Gastroesophageal sphincter (tissue), 4 donors: Measurements from ENCODE around the gene HOXA4. TPM values are rescaled to one million over a fixed set of nuclear protein-coding genes. Genes with fewer than 3 reads are reported as not detected.

Experiments
- ATAC-seq: fragments of 150-250 bp; one replicate; pipeline ENCODE4 v1.9.1; 2016; ENCODE audit warnings: mild to moderate bottlenecking, moderate library complexity
- H3K27ac ChIP-seq, 4 donors: fragments of 200-600 bp; sonication (generic) in 3 of 4; 1 replicate in 3 of 4; 2 replicates in 1 of 4; pipeline ENCODE4 v1.5.1; 2016 to 2019
- H3K27me3 ChIP-seq: fragments of 200-600 bp; sonication (generic); one replicate; pipeline ENCODE4 v1.5.1; 2019
- H3K36me3 ChIP-seq, 2 donors: fragments of 200-600 bp; sonication (generic); one replicate each; pipeline ENCODE4 v1.5.1; 2019; ENCODE audit warnings: control low read depth in 1 of 2
- H3K4me1 ChIP-seq, 3 donors: fragments of 200-600 bp; sonication (generic); 1 replicate in 2 of 3; 2 replicates in 1 of 3; pipeline ENCODE4 v1.5.1; 2016 to 2019; ENCODE audit warnings: control low read depth in 2 of 3
- H3K4me3 ChIP-seq, 2 donors: fragments of 200-600 bp; sonication (generic); one replicate each; pipeline ENCODE4 v1.5.1; 2019; ENCODE audit warnings: mild to moderate bottlenecking in 1 of 2, moderate library complexity in 1 of 2
- H3K9me3 ChIP-seq, 3 donors: fragments of 200-600 bp; sonication (generic); one replicate each; pipeline ENCODE4 v1.5.1; 2017 to 2019; ENCODE audit warnings: control low read depth in 2 of 3
- CTCF ChIP-seq, 4 experiments: fragments of 200-600 bp in 2 of 4; fragments of 450-650 bp in 2 of 4; sonication (generic) in 1 of 4; IDR thresholded peaks; one replicate each; pipeline ENCODE4 v1.5.1; 2017 to 2019; ENCODE audit warnings: antibody characterized with exemption in 4 of 4, mild to moderate bottlenecking in 2 of 4, moderate library complexity in 2 of 4
- EP300 ChIP-seq: sonication (generic); formaldehyde crosslinking; IDR thresholded peaks from one replicate; pipeline ENCODE4 v1.6.1; 2017; ENCODE audit warnings: antibody characterized with exemption, mild to moderate bottlenecking
- POLR2A ChIP-seq, 2 donors: fragments of 450-650 bp; IDR thresholded peaks; one replicate each; pipeline ENCODE4 v1.6.1; 2017; ENCODE audit warnings: antibody characterized with exemption in 2 of 2, mild to moderate bottlenecking in 2 of 2, moderate library complexity in 1 of 2
- POLR2AphosphoS5 ChIP-seq: sonication (generic); formaldehyde crosslinking; IDR thresholded peaks from one replicate; pipeline ENCODE4 v1.6.1; 2017; ENCODE audit warnings: antibody characterized with exemption
- WGBS, 2 donors: methylation state at CpG; one replicate each; pipeline ENCODE4 v1.1.5; 2018; ENCODE audit warnings: low coverage in 1 of 2; 5-methylcytosine and 5-hydroxymethylcytosine counted together
- total RNA-seq, 4 donors: library from RNA; depleted of rRNA; stranded (reverse); fragments of >200 nt; gene quantifications; one replicate each; pipeline ENCODE4 v1.1.0, GENCODE V29; 2016

Gene HOXA4
- total RNA-seq, 4 donors from 2014 or later = 8.6 to 20.2 (median 15.3) TPM

DNA sequence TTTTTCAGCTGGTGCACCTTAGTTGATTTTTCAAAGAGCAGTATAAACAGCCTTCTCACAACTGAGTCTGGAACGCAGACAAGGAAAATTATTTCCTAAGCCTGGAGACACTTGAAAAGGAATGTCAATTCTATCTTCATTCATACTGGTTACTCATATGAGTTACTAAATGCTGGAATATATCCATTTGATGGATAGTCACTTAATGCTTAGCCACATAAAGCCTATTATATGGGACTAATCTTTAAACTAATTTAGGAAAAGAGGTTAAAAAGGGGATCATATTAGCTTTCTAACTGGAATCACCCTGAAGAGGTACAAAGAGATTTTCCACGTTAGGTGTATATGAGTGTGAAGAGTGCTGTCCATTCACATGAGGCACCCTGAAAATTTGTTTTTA, 1.7 kb upstream of the HOXA4 start:
- no peaks in the 10 kb centered on the region for H3K27me3 ChIP-seq
- TF ChIP-seq CTCF (IDR thresholded peaks at IDR 0.05) (no peak), POLR2AphosphoS5 (no peak), EP300 (no peak), POLR2A (IDR thresholded peaks at IDR 0.05) (no peak)
- H3K36me3 ChIP-seq = no peaks in the 10 kb centered on the region
- H3K4me1 ChIP-seq = peaks cover 20 to 88% (median 30%) of the 10 kb centered on the region in 3 donors
- ATAC-seq = no peak
- H3K27ac ChIP-seq = peak overlapping the region; percentile 80 to 99 (median 98)
- WGBS, 2 donors = 19 to 42% methylated on average over 2 of the region's 2 CpGs
- no peaks in the 10 kb centered on the region for H3K9me3 ChIP-seq
- H3K4me3 ChIP-seq = no peak overlapping the region

GRCh38 chr7:27131390-27131819, 848 bp upstream of the HOXA4 start:
- Histone ChIP-seq H3K36me3 (no peaks in the 10 kb centered on the region), H3K27me3 (no peaks in the 10 kb centered on the region), H3K9me3 (no peaks in the 10 kb centered on the region), H3K4me3 (peak overlapping the region; percentile 47 to 84), H3K4me1 (peaks cover 16 to 88% (median 27%) of the 10 kb centered on the region in 3 donors), H3K27ac (peak overlapping the region; percentile 80 to 99 (median 98))
- ATAC-seq = no peak
- 29 to 38% methylated on average over 9 to 12 of the region's 12 CpGs for WGBS, 2 donors
- no peak for TF ChIP-seq POLR2AphosphoS5
- TF ChIP-seq EP300 = no peak
- TF ChIP-seq CTCF (IDR thresholded peaks at IDR 0.05) = no peak
- no peak for TF ChIP-seq POLR2A (IDR thresholded peaks at IDR 0.05)

GRCh38 chr7:27129729-27130539, 623 bp downstream of the HOXA4 start:
- TF ChIP-seq CTCF (IDR thresholded peaks at IDR 0.05) (peak in 3 of 4 experiments; percentile 30 to 56 (median 48)), EP300 (no peak), POLR2A (IDR thresholded peaks at IDR 0.05) (peak; percentile 14 to 22)
- Histone ChIP-seq H3K4me3 (peak overlapping the region; percentile 47 to 84), H3K9me3 (no peaks in the 10 kb centered on the region), H3K27ac (peak overlapping the region; percentile 92 to 99 (median 98)), H3K27me3 (no peaks in the 10 kb centered on the region), H3K4me1 (peaks cover 13 to 88% (median 32%) of the 10 kb centered on the region in 3 donors), H3K36me3 (no peaks in the 10 kb centered on the region)
- ATAC-seq = peak; percentile 44
- 7 to 21% methylated on average over 3 to 15 of the region's 72 CpGs for WGBS, 2 donors

GRCh38 chr7:27128776-27129728, 1.5 kb downstream of the HOXA4 start:
- peak; percentile 20 for TF ChIP-seq POLR2AphosphoS5
- no peak for TF ChIP-seq POLR2A (IDR thresholded peaks at IDR 0.05)
- TF ChIP-seq CTCF (IDR thresholded peaks at IDR 0.05) = no peak
- TF ChIP-seq EP300 = no peak
- Histone ChIP-seq H3K27ac (peak overlapping the region; percentile 92 to 99 (median 98)), H3K36me3 (no peaks in the 10 kb centered on the region), H3K4me3 (peak overlapping the region; percentile 47 to 84), H3K4me1 (peaks cover 9 to 86% (median 29%) of the 10 kb centered on the region in 3 donors), H3K9me3 (no peaks in the 10 kb centered on the region), H3K27me3 (no peaks in the 10 kb centered on the region)
- WGBS, 2 donors = 12 to 19% methylated on average over 10 to 16 of the region's 28 CpGs
- no peak for ATAC-seq
